C4-2B (cell line): ENCODE data around the gene COQ10A.

Experiments
- ZFX ChIP-seq: fragments of 450-650 bp; IDR thresholded peaks from 2 replicates; pipeline ENCODE4 v1.6.1; 2017
- TF ChIP-seq, protein P1 (sequence below): fragments of 450-650 bp; conservative IDR thresholded peaks from 2 replicates; pipeline ENCODE4 v1.5.1; 2017; ENCODE audit warnings: mild to moderate bottlenecking

DNA sequence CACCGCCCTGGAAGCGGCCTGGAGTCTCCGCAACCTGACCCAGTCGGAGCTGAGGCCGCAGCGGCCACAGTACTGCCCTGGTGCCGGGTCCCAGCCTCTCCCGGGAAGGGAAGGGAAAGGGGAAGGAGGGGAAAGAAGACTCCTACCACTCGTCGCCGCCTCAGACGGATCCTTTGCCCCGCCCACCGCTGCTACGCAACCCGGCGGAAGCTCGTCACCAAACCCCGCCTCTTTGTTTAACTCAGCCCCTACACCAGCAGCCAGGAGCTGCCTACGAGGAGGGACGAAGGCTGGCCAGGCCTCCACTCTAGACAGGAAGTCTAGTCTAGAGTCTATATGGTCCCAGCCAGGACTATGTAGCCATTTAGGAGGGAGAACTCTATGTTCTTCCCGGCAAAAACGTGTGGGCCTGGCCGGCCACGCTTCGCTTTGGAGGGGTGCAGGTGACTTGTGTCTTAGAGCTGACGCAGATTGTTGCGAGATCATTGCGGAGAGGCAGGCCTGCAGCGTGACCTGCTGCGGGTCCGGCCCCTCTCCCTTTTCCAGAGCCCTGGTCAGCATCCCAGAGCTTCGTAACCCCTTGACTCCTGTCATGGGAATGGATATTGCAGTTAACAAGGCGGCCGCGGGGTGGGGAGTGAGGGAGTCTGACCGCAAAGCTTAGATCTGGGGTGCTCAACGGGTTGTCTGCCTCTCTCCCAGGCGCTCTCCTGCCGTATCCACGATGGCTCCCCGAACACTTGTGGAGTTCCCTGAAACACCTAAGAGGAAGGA lies 44.8 kb upstream of the COQ10A start, which contains the start of gene RNF41:
- TF ChIP-seq, protein P1, sequence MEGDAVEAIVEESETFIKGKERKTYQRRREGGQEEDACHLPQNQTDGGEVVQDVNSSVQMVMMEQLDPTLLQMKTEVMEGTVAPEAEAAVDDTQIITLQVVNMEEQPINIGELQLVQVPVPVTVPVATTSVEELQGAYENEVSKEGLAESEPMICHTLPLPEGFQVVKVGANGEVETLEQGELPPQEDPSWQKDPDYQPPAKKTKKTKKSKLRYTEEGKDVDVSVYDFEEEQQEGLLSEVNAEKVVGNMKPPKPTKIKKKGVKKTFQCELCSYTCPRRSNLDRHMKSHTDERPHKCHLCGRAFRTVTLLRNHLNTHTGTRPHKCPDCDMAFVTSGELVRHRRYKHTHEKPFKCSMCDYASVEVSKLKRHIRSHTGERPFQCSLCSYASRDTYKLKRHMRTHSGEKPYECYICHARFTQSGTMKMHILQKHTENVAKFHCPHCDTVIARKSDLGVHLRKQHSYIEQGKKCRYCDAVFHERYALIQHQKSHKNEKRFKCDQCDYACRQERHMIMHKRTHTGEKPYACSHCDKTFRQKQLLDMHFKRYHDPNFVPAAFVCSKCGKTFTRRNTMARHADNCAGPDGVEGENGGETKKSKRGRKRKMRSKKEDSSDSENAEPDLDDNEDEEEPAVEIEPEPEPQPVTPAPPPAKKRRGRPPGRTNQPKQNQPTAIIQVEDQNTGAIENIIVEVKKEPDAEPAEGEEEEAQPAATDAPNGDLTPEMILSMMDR = no peak
- TF ChIP-seq ZFX = peak; percentile 54; the same call in 1 of the 2 replicates
